Stromal cell of bone marrow (primary cell): Measurements from ENCODE around the gene PROSER2.
"Not testable (repeated sequence)": the region's sequence is repeated elsewhere in the genome, so short reads cannot be mapped to it uniquely, and the experiment has no call there.

ENCODE experiments used
- DNase-seq: peaks from one replicate; pipeline ENCODE4 v3.0.0-alpha.2; 2012; ENCODE audit warnings: low read depth

PROSER2 gene

GRCh38 chr10:11835704-11836103 lies 12.5 kb downstream of the PROSER2 start:
- DNase-seq, result no peak

GRCh38 chr10:11837372-11838161 lies 14.4 kb downstream of the PROSER2 start:
- no peak for DNase-seq

DNA sequence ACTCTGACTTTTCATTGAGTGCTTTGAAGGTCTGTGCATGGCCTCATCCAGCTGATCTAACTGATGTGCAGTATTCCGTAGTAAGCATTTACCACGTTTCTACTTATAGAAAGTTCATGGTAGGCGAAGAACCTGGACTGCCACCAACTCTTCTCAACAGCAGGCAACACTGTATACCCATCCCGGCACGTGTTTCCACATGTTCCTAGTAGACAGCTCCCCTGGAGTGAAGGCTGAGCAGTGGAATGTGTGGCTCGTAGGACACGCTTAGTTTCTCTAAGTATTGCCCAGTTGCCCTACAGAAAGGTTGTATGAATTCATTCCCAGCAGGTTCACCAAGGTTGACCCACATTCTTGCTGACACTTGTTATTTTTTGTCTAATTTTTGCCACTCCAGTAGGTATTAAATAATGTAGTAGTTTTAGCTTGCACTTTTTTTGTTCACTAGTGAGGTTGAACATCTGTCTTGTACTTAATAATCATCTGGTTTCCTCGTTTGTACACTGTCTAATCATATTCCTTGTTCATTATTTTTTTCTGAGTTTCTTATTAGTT lies 15.2 kb downstream of the PROSER2 start:
- DNase-seq, result no peak

DNA sequence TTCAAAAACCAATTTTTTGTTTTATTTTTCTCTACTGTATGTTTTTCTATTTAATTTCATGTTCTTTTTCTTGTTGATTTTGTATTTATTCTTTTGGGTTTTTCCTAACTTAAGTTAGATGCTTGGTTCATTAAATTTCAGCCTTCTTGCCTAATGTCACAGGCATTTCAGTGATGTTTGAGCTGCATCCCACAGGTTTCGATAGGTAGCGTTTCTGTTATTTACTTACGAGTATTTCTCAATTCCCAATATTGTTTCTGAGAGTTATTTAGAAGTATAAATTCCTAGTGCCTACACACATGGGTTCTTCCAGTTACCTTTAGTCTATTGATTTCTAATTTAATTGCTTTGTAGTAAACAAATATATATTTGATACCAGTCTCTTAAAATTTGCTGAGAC lies 18.2 kb downstream of the PROSER2 start:
- no peak for DNase-seq

GRCh38 chr10:11842411-11842810 lies 19.3 kb downstream of the PROSER2 start:
- DNase-seq, result no peak

DNA sequence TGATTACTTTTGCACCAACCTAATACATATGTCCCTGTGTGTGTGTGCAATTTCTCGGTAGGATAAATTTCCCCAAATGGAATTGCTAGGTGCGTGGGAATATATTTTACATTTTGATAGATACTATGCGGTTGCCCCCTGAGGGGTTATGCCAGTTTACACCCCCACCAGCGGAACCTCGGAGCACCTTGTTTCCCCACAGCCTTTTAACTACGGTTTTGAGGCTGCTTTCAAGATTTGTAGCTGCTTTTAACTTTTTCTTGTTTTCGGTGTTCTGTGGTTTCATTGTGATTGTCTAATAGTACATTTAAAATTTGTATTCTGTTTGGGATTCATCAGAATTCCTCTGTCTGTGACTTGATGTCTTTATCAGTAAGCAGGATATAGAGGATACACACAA lies 22.0 kb downstream of the PROSER2 start:
- no peak for DNase-seq

DNA sequence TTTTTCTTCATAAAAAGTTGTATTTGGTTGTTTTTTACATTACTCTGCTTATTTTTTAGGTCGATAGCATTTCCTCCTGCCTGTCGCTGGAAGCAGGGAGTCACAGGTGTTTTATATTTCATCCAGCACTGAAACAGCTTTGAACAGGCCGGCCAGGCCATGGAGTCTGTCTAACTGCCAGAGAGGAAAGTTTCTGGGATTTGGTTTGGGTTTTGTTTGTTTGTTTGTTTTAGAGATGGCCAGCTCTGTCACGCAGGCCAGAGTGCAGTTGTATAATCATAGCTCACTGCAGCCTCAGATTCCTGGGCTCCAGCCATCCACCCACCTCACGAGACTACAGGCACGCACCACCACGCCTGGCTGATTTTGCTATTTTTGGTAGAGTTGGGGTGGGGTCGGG lies 23.4 kb downstream of the PROSER2 start:
- no peak for DNase-seq

- DNase-seq, result no peak
These were observed 26.1 kb downstream of the PROSER2 start for GRCh38 chr10:11849277-11849676.

GRCh38 chr10:11849911-11850310 lies 26.8 kb downstream of the PROSER2 start:
- DNase-seq, result no peak

GRCh38 chr10:11851910-11852309 lies 28.8 kb downstream of the PROSER2 start:
- DNase-seq, result no peak

DNA sequence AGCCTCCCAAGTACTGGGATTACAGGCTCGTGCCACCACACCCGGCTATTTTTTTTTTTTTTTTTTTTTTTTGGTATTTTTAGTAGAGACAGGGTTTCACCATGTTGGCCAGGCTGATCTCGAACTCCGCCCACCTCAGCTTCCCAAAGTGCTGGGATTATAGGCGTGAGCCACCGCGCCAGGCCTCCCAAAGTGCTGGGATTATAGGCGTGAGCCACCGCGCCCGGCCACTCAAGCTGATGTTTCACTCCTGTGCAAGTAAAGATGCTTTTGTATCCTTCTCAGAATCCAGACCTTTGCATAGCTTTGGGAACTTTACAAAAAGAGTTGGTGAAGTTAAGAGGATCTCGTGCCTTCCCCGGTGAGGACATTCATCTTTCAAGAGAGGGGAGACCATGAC lies 29.5 kb downstream of the PROSER2 start:
- not testable (repeated sequence) for DNase-seq

- DNase-seq, result no peak
These were observed 30.3 kb downstream of the PROSER2 start for GRCh38 chr10:11853468-11853867.

GRCh38 chr10:11854301-11854700 lies 31.1 kb downstream of the PROSER2 start:
- DNase-seq, result no peak

- DNase-seq, result no peak
These were observed 32.9 kb downstream of the PROSER2 start for GRCh38 chr10:11856089-11856488.

- DNase-seq, result no peak
These were observed 33.5 kb downstream of the PROSER2 start for GRCh38 chr10:11856678-11857077.

GRCh38 chr10:11858093-11858492 lies 34.9 kb downstream of the PROSER2 start:
- DNase-seq, result no peak

DNA sequence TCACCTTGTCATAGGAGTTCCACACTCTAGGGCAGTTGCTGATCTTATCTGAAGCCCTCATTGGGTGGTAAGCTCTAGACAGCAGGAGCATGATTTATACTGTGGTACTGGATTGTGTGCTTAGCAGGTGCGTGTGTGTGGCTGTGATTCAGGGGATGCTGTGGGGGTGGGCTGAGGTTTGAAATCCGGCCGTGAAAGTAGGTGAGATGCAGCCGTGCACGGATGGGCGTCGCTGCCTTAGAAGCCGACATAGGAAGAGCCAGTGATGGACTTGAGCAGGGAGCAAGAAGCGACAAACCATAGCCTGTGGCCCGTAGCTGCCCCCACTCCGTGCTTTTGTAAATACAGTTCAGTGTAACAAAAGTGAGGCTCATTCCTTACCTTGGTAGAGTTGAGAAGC lies 38.2 kb downstream of the PROSER2 start:
- no peak for DNase-seq

- DNase-seq, result no peak
These were observed 38.8 kb downstream of the PROSER2 start for GRCh38 chr10:11861811-11862428.

DNA sequence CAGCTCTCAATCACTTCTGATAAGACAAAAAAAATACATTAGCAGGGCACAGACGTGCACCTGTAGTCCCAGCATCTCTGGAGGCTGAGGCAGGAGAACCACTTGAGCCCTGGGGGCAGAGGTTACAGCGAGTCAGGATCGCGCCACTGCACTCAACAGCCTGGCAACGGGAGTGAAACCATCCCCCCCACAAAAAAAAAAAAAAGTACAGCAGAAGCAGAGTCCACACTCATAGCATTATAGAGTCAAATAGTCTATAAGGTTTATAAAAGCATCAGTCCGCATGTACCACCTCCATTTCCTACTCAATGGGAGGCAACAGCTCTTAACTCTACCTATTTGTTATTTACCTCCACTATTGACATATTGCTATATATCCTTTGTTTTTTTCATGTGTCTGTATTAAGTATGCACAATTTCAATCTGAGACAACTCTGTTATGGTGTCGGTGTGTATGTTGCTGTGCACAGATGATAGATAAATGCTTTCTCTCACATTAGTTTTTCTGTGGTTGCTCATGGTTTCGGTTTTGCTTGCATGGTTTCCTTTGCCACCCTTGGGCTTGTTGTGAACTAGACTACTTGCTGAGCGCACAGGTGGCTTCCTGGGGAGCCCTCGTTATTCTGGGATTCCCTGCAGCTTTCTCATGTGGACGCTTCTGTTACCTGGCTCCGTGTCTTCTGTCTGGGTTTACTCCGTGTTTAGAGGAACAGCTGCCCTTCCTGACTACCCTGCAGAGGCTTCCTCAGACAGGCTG lies 40.4 kb downstream of the PROSER2 start:
- DNase-seq, result no peak

DNA sequence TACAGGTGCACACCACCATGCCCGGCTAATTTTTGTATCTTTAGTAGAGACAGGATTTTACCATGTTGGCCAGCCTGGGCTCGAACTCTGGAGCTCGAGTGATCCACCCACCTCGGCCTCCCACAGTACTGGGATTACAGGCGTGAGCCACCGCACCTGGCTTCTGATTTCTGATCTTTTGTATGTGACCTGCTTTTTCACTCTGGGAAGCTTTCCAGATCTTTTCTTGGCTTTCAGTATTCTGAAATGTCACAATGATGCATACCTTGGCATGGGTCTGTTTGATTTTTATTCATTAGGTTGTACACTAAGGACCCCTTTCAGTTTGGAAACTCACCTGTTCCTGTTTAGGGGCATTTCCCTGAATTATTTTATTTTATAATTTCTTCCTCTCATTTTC lies 41.6 kb downstream of the PROSER2 start:
- DNase-seq, result no peak

GRCh38 chr10:11865561-11865960 lies 42.4 kb downstream of the PROSER2 start:
- no peak for DNase-seq

DNA sequence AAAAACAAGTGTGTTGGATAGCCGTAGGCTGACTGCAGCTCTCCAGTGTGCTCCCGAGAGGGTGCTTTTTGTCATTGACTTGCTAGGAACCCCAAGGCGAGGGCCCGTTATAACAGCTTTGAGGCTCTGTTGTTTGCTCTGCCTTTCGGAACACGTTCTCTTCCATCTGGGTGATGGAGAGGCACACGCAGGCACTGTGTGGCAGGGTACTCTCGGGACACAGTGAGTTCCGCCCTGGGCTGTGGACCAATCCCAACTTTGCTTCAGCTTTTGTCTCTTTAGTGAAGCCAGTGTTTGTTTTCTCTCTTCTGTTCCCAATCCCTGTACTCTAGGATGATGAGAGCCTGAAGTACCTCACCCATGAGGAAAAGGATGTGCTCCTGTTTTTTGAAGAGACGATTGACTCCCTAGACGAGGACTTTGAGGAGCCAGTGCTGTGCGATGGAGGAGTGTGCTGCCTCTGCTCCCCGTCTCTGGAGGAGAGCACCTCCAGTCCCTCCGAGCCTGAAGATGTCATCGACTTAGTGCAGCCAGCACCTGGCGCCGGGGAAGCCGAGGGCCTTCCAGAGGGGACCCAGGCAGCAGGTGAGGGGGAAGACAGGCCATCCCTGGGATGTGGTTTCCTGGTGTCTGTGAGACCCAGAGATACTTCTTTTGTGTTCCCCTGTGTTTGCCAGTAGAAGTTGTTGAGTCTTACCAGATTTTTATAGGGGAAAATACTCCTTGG lies 43.2 kb downstream of the PROSER2 start:
- no peak for DNase-seq
